GM21786 (cell line): ENCODE results near the gene FARP2.

ENCODE experiments used
- ATAC-seq: cut with Tn5 transposase; IDR thresholded peaks from one replicate; pipeline ENCODE4 v1.9.1; 2021; ENCODE audit not compliant: unreplicated experiment

FARP2 gene

DNA sequence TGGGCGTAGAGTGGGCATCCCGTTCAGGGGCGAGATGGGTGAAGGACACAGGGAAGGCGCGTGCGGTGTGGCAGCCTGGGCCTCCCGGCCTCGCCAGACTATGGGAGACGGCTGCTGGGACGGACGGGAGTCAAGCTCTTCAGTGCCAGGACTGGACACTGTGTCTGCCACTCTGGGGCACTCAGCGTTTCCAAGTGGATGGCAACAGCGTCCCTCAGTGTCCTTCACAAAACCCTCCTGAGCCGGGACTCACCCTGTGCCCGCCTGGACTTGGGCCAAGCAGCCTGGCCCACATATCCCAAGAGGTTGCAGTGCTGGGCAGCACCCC lies 186.2 kb downstream of the FARP2 start:
- ATAC-seq = no peak
